NCI-H69 (cell line): ENCODE measurements around the gene GRIA4.
"Not testable (repeated sequence)": the region's sequence is repeated elsewhere in the genome, so short reads cannot be mapped to it uniquely, and the experiment has no call there.

ENCODE experiments used
- DNase-seq: peaks from one replicate; lab custom pipeline; 2025; lab: John Stamatoyannopoulos, UW

GRIA4 gene

GRCh38 chr11:105719073-105719822 lies 109.4 kb downstream of the GRIA4 start:
- peak; percentile 97 for DNase-seq

- DNase-seq, result peak; percentile 72
These were observed 110.2 kb downstream of the GRIA4 start for GRCh38 chr11:105720096-105720495.

- DNase-seq, result no peak
These were observed 113.4 kb downstream of the GRIA4 start for GRCh38 chr11:105723269-105723668.

GRCh38 chr11:105732611-105733010 lies 122.7 kb downstream of the GRIA4 start:
- DNase-seq, result no peak

GRCh38 chr11:105734426-105734825 lies 124.6 kb downstream of the GRIA4 start:
- no peak for DNase-seq

GRCh38 chr11:105738251-105738650 lies 128.4 kb downstream of the GRIA4 start:
- peak; percentile 24 for DNase-seq

- DNase-seq, result peak; percentile 93
These were observed 129.3 kb downstream of the GRIA4 start for GRCh38 chr11:105738986-105739795.

- DNase-seq, result peak; percentile 25
These were observed 130.5 kb downstream of the GRIA4 start for GRCh38 chr11:105740164-105740903.

- peak; percentile 19 for DNase-seq
These were observed 131.7 kb downstream of the GRIA4 start for GRCh38 chr11:105741488-105742020.

- no peak for DNase-seq
These were observed 144.4 kb downstream of the GRIA4 start for GRCh38 chr11:105754260-105754659.

GRCh38 chr11:105754716-105755115 lies 144.8 kb downstream of the GRIA4 start:
- no peak for DNase-seq

GRCh38 chr11:105757107-105757506 lies 147.2 kb downstream of the GRIA4 start:
- no peak for DNase-seq

- DNase-seq, result no peak
These were observed 153.7 kb downstream of the GRIA4 start for GRCh38 chr11:105763594-105763993.

- DNase-seq, result peak; percentile 76
These were observed 158.1 kb downstream of the GRIA4 start for GRCh38 chr11:105767931-105768330.

GRCh38 chr11:105769627-105770026 lies 159.8 kb downstream of the GRIA4 start:
- DNase-seq, result peak; percentile 16

GRCh38 chr11:105773452-105773851 lies 163.6 kb downstream of the GRIA4 start:
- peak; percentile 81 for DNase-seq

- peak; percentile 19 for DNase-seq
These were observed 165.0 kb downstream of the GRIA4 start for GRCh38 chr11:105774899-105775298.

GRCh38 chr11:105780781-105781525 lies 171.1 kb downstream of the GRIA4 start:
- DNase-seq, result peak; percentile 58

GRCh38 chr11:105781807-105782206 lies 171.9 kb downstream of the GRIA4 start:
- DNase-seq, result peak; percentile 94

GRCh38 chr11:105783216-105783615 lies 173.3 kb downstream of the GRIA4 start:
- DNase-seq, result peak; percentile 45

- DNase-seq, result not testable (repeated sequence)
These were observed 176.0 kb downstream of the GRIA4 start for GRCh38 chr11:105785850-105786249.
